HG03135 (cell line): ENCODE data around the gene PTPRU.
A peak's percentile ranks its signal among the peaks of the same experiment; 100 is the strongest.

Experiments used
- ATAC-seq: cut with Tn5 transposase; IDR thresholded peaks from one replicate; pipeline ENCODE4 v1.9.1; 2021; ENCODE audit warnings: mild to moderate bottlenecking, moderate library complexity; ENCODE audit not compliant: unreplicated experiment

Gene PTPRU

DNA sequence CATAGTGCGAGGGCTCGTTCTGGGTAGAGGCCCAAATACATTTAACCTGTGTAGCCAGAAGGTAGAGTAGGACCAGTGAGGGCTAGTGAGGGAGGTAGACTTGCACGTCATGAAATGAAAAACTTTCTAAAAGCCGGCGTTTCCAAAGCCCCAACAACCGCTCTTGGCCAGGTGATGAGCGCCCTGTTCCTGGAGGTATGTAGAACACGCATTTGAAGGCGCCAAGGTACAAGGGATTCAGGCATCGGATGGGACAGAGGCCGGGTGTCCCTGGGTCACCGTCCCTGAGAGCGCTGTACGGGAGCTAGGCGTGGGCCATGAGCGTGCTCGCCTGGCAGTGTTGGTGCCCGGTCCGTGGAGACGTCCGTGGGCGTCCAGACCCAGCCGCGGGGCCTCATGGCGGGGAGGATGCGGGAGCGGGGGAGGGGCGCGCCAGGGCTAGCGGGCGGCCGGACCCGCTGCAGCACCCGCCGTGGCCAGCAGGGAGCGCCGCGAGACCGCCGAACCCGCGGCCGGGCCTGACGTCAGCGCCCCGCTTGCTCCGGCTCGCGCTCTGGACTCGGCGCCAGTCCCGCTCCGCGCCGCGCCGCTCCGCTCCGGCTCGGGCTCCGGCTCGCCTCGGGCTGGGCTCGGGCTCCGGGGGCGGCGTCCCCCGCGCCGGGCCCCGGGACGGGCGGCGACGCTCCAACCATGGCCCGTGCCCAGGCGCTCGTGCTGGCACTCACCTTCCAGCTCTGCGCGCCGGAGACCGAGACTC lies at the start of gene PTPRU:
PTPRU (plus strand) TSS at position 568 of the 757 bp plus-strand sequence; CDS start at position 691, 123 bp downstream.
- peak; percentile 72 for ATAC-seq

DNA sequence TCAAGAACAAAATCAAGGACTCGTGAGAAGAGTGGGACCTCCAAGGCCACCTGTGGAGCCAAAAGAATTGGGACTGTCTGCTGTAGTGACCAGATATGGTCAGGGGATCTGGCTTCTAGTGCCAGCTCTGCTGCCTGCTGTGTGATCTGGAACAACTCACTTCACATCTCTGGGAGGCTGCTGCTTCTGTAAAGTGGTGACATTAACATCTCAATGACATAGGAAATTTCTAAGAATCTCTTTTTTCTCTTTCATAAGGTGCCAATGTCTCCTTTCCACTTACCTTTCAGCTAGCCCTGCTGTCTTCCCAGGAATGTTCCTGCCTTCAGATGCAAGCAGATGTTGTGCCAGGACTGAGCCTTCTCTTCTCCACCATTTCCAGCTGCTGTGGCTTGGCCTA lies 49.6 kb upstream of the PTPRU start:
- ATAC-seq: no peak

DNA sequence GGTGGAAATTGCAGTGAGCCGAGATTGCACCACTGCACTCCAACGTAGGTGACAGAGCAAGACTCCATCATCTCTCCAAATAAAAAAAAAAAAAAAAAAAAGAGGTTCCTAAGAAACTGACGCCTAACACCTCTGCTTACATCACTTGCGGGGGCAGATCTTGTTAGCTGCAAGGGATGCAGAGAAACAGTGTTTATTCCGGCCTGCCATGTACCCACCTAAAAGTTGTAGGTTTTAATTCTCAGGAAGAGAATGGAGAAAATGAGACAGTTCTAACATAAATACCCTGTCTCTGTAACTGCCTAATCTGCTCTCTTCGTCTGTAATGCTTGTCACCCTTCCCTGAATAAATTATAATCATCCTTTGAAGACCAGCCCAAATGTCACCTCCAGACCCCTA lies 45.6 kb upstream of the PTPRU start:
- ATAC-seq: no peak

DNA sequence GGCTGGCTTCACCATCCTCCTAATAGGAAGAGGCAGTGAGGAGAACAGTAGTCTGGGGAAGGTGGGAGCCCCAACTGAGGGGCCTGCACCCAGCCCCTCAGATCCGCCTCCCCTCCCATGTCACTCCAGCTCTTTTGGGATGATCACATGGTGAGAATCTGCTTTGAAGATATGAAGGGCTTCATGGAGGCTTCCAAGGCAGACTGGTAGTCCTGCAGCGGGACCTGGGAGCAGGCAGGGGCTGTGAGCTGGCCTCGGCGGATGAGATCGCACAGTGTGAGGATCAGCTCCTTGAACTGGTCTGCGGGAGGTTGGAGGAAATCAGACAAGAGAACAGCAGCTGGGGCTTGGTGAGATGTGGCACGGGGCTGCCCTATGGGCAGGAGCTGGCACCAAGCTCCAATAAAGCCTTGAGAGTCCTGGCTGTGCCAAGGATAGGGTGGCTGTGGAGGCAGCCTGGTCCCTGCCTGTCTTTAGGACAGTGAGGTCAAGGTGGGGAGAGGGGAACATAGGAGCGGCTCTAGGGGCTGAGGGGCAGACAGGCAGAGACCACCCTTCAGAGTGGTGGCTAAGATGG lies 42.4 kb upstream of the PTPRU start:
- ATAC-seq: no peak

DNA sequence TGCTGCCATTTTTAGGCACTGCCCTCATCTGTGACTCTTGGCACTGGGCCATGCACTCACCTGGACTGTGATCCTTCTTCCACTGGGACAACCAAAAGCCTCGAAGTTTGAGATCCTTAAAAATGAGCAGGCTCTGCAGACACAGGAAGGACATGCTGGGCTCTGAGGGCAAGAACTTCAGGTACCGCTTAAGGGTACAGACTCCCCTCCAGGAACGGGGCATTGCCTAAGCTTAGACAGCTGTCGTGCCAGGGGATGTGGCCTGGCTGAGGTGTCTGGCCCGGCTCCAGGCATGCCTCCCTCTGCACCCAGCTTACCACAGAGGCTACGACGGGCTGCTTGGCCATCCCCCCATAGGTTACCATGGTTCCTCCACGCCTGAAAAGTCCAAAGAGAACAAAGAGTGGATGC lies 40.4 kb upstream of the PTPRU start:
- no peak for ATAC-seq

DNA sequence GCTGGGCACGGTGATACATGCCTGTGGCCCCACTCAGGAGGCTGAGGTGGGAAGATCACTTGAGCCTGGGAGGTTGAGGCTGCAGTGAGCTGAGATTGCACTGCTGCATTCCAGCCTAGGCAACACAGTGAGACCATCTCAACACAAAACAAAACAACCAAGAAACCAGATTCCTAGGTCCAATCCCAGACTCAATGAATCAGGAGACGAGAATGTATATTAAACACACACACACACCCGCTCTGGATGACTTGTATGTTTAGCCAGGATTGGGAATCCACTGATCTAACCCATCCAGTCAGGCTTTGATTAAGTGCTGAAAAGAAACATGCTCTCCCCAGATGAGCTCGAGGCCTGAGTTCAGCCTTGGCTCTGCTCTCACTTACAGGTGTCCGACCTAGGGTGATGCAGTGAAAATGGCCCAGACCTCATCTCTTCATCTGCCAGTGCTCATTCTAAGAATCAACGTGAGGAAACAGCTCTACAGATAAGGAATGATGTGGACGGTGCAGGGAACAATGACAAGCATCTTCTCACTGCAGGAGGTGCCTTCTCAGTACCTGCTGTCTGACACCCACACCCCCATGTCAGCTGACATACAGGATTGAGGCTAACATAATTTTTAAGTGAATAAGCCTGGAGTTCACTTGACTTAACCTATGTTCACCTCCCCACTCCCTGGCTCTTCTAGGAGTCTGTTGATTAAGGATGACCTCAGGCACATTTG lies 39.3 kb upstream of the PTPRU start:
- ATAC-seq: no peak

DNA sequence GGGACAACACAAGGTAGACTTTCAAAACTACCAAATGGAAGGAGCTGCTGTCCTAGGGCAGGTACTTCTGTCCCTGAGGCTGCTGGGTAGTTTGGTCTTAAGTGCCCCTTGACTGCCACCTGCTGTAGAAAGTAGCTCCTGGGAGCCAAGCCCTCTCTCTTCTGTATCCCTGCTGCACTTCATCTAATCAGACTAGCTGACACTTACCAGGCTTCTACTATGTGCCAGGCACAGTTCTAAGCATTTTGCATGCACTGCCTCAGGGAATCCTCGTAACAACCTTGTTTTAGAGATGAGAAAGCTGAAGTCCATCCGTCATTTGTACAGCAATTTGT lies 38.8 kb upstream of the PTPRU start:
- ATAC-seq: no peak

DNA sequence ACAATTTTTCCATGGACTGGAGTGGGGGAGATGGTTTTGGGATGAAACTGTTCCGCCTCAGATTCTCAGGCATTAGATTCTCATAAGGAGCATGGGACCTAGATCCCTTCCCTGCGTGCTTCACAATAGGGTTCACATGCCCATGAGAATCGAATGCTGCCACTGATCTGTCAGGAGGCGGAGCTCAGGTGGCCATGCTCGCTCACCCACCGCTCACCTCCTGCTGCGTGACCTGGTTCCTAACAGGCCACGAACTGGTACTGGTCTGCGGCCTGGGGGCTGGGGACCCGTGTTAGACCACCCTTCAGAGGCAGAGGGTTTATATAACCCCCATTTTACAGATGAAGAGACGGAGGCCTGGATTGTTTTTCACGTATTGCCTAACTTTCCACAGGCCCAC lies 38.3 kb upstream of the PTPRU start:
- no peak for ATAC-seq

DNA sequence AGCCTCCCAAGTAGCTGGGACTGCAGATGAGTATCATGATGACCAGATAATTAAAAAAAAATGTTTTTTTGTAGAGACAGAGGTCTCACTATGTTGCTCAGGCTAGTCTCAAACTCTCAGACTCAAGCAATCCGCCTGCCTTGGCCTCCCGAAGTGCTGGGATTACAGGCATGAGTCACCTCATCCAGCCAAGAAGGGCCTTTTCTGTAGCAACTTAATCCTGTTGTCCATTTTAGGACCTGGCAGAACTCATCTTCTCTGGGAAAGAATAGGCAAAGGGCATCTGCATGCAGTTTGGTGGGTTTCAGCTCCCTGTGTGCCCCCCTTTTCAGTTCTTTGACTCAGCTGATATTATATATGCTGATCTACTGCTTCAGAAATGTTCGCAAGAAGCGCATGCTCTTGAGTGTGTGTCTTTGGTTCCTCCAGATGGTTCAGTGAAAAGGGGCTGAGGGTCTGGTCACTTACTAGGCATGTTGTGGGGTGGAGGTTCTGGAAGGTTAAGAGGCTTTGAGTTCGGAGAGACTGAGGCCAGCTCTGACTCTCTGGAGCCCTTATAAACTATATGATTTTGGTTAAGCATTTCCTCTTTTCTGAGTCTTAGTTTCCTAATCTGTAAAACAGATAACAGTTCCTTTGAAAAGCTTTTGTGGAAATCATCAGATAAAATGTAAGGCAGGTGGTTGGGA lies 35.3 kb upstream of the PTPRU start:
- no peak for ATAC-seq

DNA sequence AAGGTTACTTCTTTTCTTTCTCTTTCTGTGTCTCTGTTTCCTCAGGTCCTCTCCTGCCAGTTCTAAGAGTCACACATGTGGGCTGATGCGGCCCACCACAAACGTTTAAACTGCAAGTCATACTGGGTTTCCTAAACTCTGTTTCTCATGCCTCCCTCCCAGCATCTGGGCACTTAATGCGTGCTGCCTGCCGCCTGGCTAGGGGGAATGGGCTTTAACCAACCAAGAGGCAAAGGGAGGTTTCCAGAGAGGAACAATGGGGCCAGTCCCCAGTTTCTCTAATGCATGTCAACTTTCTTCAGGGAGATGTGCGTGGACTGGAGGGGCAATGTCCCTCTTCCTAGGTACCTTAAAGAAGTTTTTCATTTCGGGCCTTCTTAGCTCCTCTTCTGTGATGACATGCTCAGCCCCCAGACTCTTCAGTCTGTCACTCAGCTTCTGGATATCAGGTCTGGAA lies 34.7 kb upstream of the PTPRU start:
- no peak for ATAC-seq

DNA sequence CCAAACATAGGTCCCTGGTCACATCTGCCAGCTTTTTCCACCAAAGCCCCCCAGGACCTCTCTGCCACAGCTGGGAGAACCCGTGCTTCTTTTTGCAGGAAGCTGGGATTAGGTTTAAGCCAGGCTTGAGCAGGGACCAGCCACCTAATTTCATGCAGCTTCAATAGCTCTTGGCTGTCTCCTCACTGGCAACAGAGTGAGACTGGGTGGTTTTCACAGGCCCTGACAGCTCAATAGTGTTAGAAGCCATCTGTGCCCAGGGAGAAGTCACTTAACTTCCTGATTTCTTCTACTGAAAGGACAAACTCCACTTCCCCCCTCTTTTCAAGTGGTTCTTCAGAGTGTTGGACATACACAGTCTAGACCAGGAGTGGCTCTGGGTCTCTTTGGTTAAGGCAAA lies 34.3 kb upstream of the PTPRU start:
- ATAC-seq: no peak

DNA sequence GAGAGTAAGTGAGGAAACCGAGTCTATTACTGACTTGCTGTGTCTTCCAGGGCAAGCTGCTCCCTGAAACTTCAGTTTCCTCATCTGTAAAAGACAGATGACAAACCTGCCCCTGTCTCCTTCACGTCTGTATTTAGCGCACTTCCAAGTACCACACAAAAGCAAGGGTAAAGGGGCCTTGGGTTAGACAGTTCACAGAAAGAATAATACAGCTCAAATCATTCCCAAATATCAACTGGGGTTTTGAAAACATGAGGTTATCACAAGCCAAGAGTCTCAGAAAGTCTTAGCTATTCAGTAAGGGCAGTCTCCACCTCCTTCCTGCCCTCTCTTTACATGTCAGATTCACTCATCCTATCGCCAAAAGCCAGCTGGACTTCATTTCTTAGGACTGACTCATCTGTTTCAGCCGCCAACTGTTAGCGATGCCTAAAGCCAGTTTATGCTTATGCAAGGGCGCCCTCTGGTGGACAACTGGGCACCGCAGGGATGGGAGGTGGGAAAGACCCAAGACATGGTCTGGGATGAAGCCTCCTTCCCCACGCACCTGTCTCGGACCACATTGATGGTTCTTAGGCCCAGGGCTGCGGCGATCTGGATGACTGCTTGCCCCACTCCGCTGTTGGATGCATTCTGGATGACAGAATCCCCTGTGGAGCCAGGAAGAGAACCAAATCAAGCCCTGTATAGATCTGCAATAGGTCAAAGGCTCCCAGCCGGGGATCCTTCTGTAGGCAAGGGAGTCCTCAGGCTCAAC lies 33.6 kb upstream of the PTPRU start:
- no peak for ATAC-seq

DNA sequence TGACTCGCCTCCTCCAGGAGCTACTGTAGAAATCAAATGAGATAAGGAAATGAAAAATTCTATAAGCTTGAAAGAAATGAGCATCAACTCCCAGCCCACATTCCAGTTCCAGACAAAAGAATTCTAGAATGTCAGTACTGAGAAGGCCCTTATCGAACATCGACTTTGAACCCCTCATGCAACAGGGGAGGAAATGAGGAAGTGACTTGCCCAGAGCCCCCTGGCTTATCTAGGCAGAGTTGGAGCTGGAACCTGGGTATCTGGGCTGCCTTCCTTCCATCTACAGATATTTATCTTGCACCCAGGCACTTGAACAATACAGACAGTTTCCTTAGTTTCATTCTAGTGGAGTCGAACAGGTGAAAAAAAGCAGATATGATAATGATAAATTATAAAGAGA lies 27.9 kb upstream of the PTPRU start:
- ATAC-seq: no peak

DNA sequence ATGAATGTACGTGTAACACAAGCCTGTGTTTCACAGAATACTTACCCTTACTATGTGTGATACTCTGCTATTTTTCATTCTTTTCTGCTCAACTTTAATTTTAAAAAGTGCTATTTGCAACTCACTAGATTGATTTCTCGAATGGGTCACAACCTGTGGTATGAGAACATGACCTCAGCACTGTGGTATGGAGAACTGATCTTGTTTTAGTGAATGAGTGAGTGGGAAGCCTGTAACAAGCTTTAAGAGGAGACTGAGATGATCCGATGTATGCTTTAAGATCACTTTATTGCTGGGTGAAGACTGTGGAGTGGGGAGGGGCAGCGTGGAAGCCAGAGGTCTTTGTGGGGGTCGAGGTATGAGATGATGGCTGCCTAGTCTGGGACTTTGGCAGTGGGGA lies 27.1 kb upstream of the PTPRU start:
- ATAC-seq: no peak

DNA sequence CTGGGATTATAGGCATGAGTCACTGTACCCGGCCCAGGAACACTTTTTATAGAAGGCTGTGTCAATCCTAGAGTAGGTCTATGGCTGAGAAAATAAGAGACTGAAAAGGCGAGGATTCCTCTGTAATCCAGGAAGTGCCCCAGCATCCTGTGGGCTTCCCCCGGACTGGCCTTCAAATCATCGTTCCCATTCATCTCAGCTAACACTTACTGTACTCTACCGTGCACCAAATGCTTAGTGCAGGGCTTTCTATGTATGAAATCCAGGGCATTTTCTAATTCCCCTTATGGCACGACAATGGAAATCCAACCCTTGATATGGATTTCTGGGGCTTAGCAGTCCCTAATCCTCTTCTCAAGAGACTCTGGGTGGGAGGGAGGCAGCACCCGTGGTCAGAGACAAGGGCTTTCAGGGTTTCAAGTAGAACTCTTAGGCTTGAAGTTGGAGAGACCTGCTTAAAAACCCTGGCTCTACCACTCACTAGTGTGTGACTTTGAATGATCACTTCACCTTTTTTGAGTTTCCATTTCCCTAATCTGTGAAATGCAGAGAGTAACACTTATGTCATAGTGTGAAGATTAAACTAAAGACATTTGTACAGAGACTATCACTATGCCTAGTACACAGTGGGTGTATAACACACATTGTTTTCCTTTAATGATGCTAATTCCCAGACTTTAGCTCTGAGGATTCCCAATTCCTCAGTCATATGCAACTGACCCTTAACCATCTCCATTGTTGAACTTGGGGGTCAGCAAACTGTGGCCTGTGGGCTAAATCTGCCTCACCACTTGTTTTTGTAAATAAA lies 25.8 kb upstream of the PTPRU start:
- ATAC-seq: no peak

DNA sequence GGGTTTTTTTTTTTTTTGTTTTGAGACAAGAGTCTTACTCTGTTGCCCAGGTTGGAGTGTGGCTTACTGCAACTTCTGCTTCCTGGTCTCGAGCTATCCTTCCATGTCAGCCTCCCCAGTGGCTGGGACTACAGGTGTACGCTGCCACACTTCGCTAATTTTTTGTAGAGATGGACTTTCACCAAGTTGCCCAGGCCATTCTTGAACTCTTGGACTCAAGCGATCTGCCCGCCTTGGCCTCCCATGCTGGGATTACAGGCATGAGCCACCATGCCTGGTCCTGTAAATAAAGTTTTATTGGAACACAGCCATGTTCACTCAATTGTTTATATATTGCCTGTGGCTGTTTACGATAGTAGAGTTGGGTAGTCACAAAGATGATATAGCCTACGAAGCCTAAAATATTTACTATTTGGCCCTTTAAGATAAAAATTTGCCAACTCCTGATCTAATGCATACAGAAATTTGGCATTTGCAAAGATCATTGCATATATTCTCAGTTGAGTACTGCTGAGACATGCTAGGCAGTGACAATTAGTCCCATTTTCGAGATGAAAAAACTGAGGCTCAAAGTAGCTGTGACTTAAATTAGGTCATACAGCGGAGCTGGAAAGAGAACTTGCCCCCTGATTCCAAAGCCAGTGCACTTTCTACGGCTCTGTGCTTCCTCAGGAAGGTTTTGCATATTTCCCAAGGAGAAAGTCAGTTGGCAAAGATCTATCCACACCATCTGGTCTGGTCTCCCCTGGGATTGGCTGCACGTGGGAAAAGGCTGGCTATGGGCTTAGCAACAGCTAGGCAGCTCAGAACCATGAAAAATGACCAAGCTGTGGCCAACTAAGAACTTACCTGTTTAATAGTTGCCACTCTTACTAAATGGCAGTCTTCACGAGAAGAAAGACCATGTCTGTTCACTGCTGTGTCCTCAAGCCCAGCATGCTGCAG lies 25.0 kb upstream of the PTPRU start:
- ATAC-seq: no peak

DNA sequence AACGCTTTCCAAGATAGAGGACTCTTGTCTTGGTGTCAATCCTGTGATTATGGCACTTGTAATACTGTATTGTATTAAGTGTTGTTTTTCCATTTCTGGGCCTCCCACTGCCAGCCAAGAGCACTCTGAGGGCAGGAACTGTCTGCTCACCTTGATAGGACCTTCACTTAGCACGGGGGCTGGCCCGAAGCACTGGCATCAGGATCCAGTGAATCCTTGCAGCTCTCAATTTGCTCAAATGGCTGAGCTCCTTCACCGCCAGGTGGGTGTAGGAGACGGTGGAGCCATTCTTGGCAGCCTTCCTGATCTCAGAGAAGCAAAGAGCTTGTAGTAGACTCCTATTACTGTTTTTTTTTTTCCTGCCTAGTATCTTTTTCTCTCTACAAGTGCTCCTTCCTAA lies 23.3 kb upstream of the PTPRU start:
- ATAC-seq: no peak

DNA sequence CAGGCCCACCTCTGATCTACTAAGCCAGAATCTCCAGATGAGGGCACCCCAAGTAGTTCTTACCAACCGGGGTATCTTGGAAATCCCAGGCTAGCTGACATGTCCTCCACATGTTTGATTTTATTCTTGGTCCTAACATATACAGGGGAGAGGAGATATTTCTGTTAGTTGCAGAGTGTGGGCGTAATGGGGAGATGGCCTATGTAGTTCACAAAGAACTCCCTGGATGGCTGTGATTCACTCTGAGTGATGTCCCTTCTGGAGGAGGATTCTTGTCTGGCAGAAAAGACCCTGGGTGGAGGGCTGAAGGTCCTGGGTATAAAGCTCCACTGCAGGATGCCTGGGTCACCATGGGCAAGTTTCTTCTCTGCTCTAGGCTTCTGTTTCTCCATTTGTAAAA lies 18.7 kb upstream of the PTPRU start:
- no peak for ATAC-seq

DNA sequence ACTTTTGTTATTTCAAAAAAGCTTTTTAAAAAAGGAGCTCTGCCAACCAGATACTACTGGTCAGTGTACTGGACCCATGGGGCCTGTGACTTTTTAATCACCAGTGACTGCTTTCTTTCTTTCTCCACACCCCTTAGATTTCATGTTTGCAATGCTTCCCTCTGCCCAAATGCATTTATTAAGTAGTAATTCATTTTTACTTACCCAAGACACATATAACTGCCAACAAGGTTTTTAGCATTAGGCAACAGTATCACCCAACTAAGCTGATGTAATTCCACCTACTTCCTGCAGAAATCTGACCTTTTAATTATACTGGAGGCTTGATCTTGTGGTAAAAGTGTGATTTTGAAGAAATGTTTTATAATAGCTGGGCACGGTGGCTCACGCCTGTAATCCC lies 18.1 kb upstream of the PTPRU start:
- no peak for ATAC-seq
